ENCODE results near the gene TRPM3.
A peak's percentile ranks its signal among the peaks of the same experiment; 100 is the strongest.

The TRPM3 gene

GRCh38 chr9:70517926-70518610 is 603.4 kb downstream of the TRPM3 start:
- DNase-seq (ENCODE audit: low read depth), result no peak

- DNase-seq (ENCODE audit: low read depth), result no peak
These were observed 607.1 kb downstream of the TRPM3 start for GRCh38 chr9:70514273-70514672.

GRCh38 chr9:70511858-70512257 is 609.6 kb downstream of the TRPM3 start:
- no peak for DNase-seq (ENCODE audit: low read depth)

- DNase-seq (ENCODE audit: low read depth), result peak; percentile 6
These were observed 611.2 kb downstream of the TRPM3 start for GRCh38 chr9:70510157-70510770.

GRCh38 chr9:70506159-70506558 is 615.3 kb downstream of the TRPM3 start:
- no peak for DNase-seq (ENCODE audit: low read depth)

- DNase-seq (ENCODE audit: low read depth), result no peak
These were observed 616.6 kb downstream of the TRPM3 start for GRCh38 chr9:70504834-70505233.

GRCh38 chr9:70502690-70503089 is 618.7 kb downstream of the TRPM3 start:
- no peak for DNase-seq (ENCODE audit: low read depth)

- no peak for DNase-seq (ENCODE audit: low read depth)
These were observed 620.6 kb downstream of the TRPM3 start for GRCh38 chr9:70500793-70501192.

- DNase-seq (ENCODE audit: low read depth), result no peak
These were observed 621.8 kb downstream of the TRPM3 start for GRCh38 chr9:70499621-70500020.

GRCh38 chr9:70498866-70499265 is 622.6 kb downstream of the TRPM3 start:
- no peak for DNase-seq (ENCODE audit: low read depth)

GRCh38 chr9:70496244-70496643 is 625.2 kb downstream of the TRPM3 start:
- no peak for DNase-seq (ENCODE audit: low read depth)

- no peak for DNase-seq (ENCODE audit: low read depth)
These were observed 625.9 kb downstream of the TRPM3 start for GRCh38 chr9:70495514-70495913.

GRCh38 chr9:70494221-70494620 is 627.2 kb downstream of the TRPM3 start:
- no peak for DNase-seq (ENCODE audit: low read depth)

GRCh38 chr9:70493029-70493428 is 628.4 kb downstream of the TRPM3 start:
- no peak for DNase-seq (ENCODE audit: low read depth)

- no peak for DNase-seq (ENCODE audit: low read depth)
These were observed 629.1 kb downstream of the TRPM3 start for GRCh38 chr9:70492319-70492777.

- no peak for DNase-seq (ENCODE audit: low read depth)
These were observed 629.7 kb downstream of the TRPM3 start for GRCh38 chr9:70491426-70492318.

- no peak for DNase-seq (ENCODE audit: low read depth)
These were observed 630.9 kb downstream of the TRPM3 start for GRCh38 chr9:70490478-70490877.

GRCh38 chr9:70488793-70489105 is 632.7 kb downstream of the TRPM3 start:
- no peak for DNase-seq (ENCODE audit: low read depth)

GRCh38 chr9:70488098-70488792 is 633.2 kb downstream of the TRPM3 start:
- no peak for DNase-seq (ENCODE audit: low read depth)

GRCh38 chr9:70486127-70486526 is 635.3 kb downstream of the TRPM3 start:
- no peak for DNase-seq (ENCODE audit: low read depth)

GRCh38 chr9:70485273-70485858 is 636.1 kb downstream of the TRPM3 start:
- DNase-seq (ENCODE audit: low read depth), result no peak

Data from stimulated activated CD4-positive, alpha-beta T cell treated with anti-CD3 and anti-CD28 coated beads, Interleukin-2, amount 100 ng/mL, for 4 hours (primary cell).